Endothelial cell of umbilical vein (primary cell): ENCODE results near the gene PPP2R2D. TPM values are rescaled to one million over a fixed set of nuclear protein-coding genes. Genes with fewer than 3 reads are reported as not detected.
"Not testable (repeated sequence)": the region's sequence is repeated elsewhere in the genome, so short reads cannot be mapped to it uniquely, and the experiment has no call there.

Experiments
- BruUV-seq: library from RNA; stranded (reverse); fragments of 400-500 nt; replicated peaks from 2 replicates; lab custom pipeline; 2021; lab: Mats Ljungman, UMichigan
- CTCF ChIA-PET: fragments of 300-600, 350-600 bp; sonication (Branson Sonifier 250); formaldehyde crosslinking; loops from one replicate; lab custom pipeline; 2021; ENCODE audit warnings: antibody characterized with exemption, inconsistent platforms; lab: Charles Lee
- POLR2A ChIA-PET: fragments of 300-600, 350-600 bp; sonication (Branson Sonifier 250); formaldehyde crosslinking; loops from one replicate; lab custom pipeline; 2021; ENCODE audit warnings: antibody characterized with exemption, inconsistent platforms; lab: Charles Lee
- DNase-seq: peaks from one replicate; pipeline ENCODE4 v3.0.0-alpha.2; 2011; ENCODE audit warnings: low read depth, low spot score
- FAIRE-seq: peaks from 2 replicates; lab custom pipeline; 2011; peaks lifted over from hg19 to GRCh38; lab: Jason Lieb, UNC
- H2AFZ ChIP-seq: 2 replicates; pipeline ENCODE4 v1.6.0; 2012; ENCODE audit warnings: low read depth, low read length, control low read depth, inconsistent platforms
- H3K27ac ChIP-seq: 2 replicates; pipeline ENCODE4 v1.5.1; 2011; ENCODE audit warnings: low read depth, mild to moderate bottlenecking, control low read depth, low read length, moderate library complexity; ENCODE audit not compliant: insufficient read depth
- H3K27me3 ChIP-seq, 2 experiments: 2 replicates each; pipeline versions ENCODE4 v1.6.0 to v1.6.1; 2011; ENCODE audit warnings: low read length in 2 of 2, mixed read lengths in 1 of 2; ENCODE audit not compliant: control insufficient read depth in 2 of 2, insufficient read depth in 2 of 2
- H3K36me3 ChIP-seq, 2 experiments: 2 replicates in 1 of 2; 3 replicates in 1 of 2; pipeline ENCODE4 v1.5.1; 2011; ENCODE audit warnings: low read length in 2 of 2, mild to moderate bottlenecking in 1 of 2, moderate library complexity in 1 of 2; ENCODE audit not compliant: control insufficient read depth in 2 of 2, insufficient read depth in 2 of 2; ENCODE audit errors: extremely low read depth in 1 of 2
- H3K4me1 ChIP-seq: 3 replicates; pipeline ENCODE4 v1.5.1; 2011; ENCODE audit warnings: mild to moderate bottlenecking, low read length; ENCODE audit not compliant: control insufficient read depth, insufficient read depth; ENCODE audit errors: extremely low read depth
- H3K4me2 ChIP-seq: 2 replicates; pipeline ENCODE4 v1.6.1; 2011; ENCODE audit warnings: low read length, control low read depth, mixed read lengths; ENCODE audit not compliant: insufficient read depth
- H3K4me3 ChIP-seq, 3 experiments: fragments of 200-600 bp in 1 of 3; sonication (generic), shearing (Covaris generic) in 1 of 3; replicated peaks in 1 of 3; 2 replicates each; pipeline ENCODE4 v1.5.1; 2011 to 2016; ENCODE audit warnings: control low read depth in 3 of 3, low read length in 3 of 3, mild to moderate bottlenecking in 2 of 3, inconsistent platforms in 1 of 3, low read depth in 1 of 3, moderate library complexity in 1 of 3; ENCODE audit not compliant: insufficient read depth in 1 of 3
- H3K79me2 ChIP-seq: 2 replicates; pipeline ENCODE4 v1.6.0; 2012; ENCODE audit warnings: low read length, inconsistent platforms; ENCODE audit not compliant: control insufficient read depth, insufficient read depth
- H3K9ac ChIP-seq: replicated peaks from 2 replicates; pipeline ENCODE3; 2011; ENCODE audit warnings: low read length, control low read depth; ENCODE audit not compliant: insufficient read depth; ENCODE audit errors: extremely low read depth
- H3K9me1 ChIP-seq: replicated peaks from 3 replicates; pipeline ENCODE4 v1.6.0; 2011; ENCODE audit warnings: mild to moderate bottlenecking, low read length; ENCODE audit not compliant: control insufficient read depth, insufficient read depth; ENCODE audit errors: extremely low read depth
- H3K9me3 ChIP-seq: replicated peaks from 2 replicates; pipeline ENCODE4 v1.5.1; 2012; ENCODE audit warnings: low read length, inconsistent platforms; ENCODE audit not compliant: control insufficient read depth, insufficient read depth
- H4K20me1 ChIP-seq: replicated peaks from 2 replicates; pipeline ENCODE3; 2011; ENCODE audit warnings: mild to moderate bottlenecking, low read length; ENCODE audit not compliant: control insufficient read depth, insufficient read depth; ENCODE audit errors: extremely low read depth
- CTCF ChIP-seq, 2 donors: IDR thresholded peaks; 1 replicate in 1 of 2; 2 replicates in 1 of 2; pipeline ENCODE4 v1.5.1; 2011; ENCODE audit warnings: low read length in 2 of 2, mild to moderate bottlenecking in 2 of 2, moderate library complexity in 2 of 2, control low read depth in 1 of 2, inconsistent platforms in 1 of 2, low read depth in 1 of 2; ENCODE audit not compliant: insufficient read depth in 1 of 2; ENCODE audit errors: extremely low read depth in 1 of 2
- MYC ChIP-seq: IDR thresholded peaks from one replicate; pipeline ENCODE4 v1.6.1; 2011; ENCODE audit warnings: mild to moderate bottlenecking, low read depth, low read length
- POLR2A ChIP-seq: IDR thresholded peaks from 2 replicates; pipeline ENCODE4 v1.6.1; 2012; ENCODE audit warnings: low read depth, mild to moderate bottlenecking, control low read depth, low read length
- POLR2AphosphoS5 ChIP-seq: IDR thresholded peaks from 2 replicates; pipeline ENCODE4 v1.6.1; 2012; ENCODE audit warnings: low read depth, mild to moderate bottlenecking, control low read depth, low read length, moderate library complexity; ENCODE audit not compliant: insufficient read depth
- dilution Hi-C: fragments of 300-500 bp; cut with MboI; formaldehyde crosslinking; loops from one replicate; pipeline ENCODE4 v1.15.0; 2019; ENCODE audit warnings: low sequenced_read_pairs; ENCODE audit not compliant: extremely low pct_ligation_motif_present
- intact Hi-C: fragments of 100-400 bp; cut with micrococcal nuclease; formaldehyde crosslinking; loops from one replicate; pipeline ENCODE4 v1.10.0; 2022
- polyA plus RNA-seq, 4 experiments: library from polyadenylated mRNA; depleted of rRNA in 3 of 4; stranded (reverse) in 3 of 4; unstranded in 1 of 4; fragments of >200 nt; gene quantifications; 2 replicates each; pipeline versions ENCODE4 v1.2.1 to v1.2.3, GENCODE V29; 2011 to 2012; ENCODE audit warnings: missing spikeins in 1 of 4
- total RNA-seq: library from RNA; stranded (reverse); gene quantifications from 2 replicates; pipeline ENCODE4 v1.2.3, GENCODE V29; 2021

The PPP2R2D gene
- total and polyA plus RNA-seq, 2 donors (not counting 3 experiments of a cell fraction or from before 2014, with no cell fraction given), result 29.9 to 36.3 TPM

- H2AFZ ChIP-seq, H3K9ac ChIP-seq, POLR2A ChIA-PET, H3K79me2 ChIP-seq, H3K36me3 ChIP-seq, H3K9me1 ChIP-seq, H3K4me3 ChIP-seq, dilution Hi-C loops, intact Hi-C loops, H3K4me1 ChIP-seq, H3K9me3 ChIP-seq, FAIRE-seq, H3K27ac ChIP-seq, H4K20me1 ChIP-seq, H3K27me3 ChIP-seq, H3K4me2 ChIP-seq, DNase-seq, BruUV-seq: not testable (repeated sequence)
- CTCF ChIA-PET, result interaction anchor here (0.8 to 1.3 kb wide), 2 partner anchors 139 to 258 kb away, joined by 5 to 36 read pairs; no protein-coding TSS in a partner anchor
Measured at GRCh38 chr10:131883621-131884393, 17.0 kb upstream of the PPP2R2D start.

GRCh38 chr10:131885391-131886165, 15.2 kb upstream of the PPP2R2D start:
- no peaks in the 10 kb centered on the region for H3K4me1 ChIP-seq
- ChIA-PET POLR2A (no interaction called here), CTCF (interaction anchor here (0.5 to 6.3 kb wide), 24 partner anchors 10 to 702 kb away, joined by 3 to 384 read pairs (median 6); partner anchors contain the start of genes BNIP3 and PPP2R2D)
- no peaks in the 10 kb centered on the region for H3K27me3 ChIP-seq
- no peak overlapping the region for H3K27ac ChIP-seq
- DNase-seq, result peak; percentile 65
- no peaks in the 10 kb centered on the region for H3K9me1 ChIP-seq
- no peaks in the 10 kb centered on the region for H3K9me3 ChIP-seq
- no peak overlapping the region for H3K4me3 ChIP-seq
- dilution Hi-C loops, result no loop called here
- TF ChIP-seq POLR2A (no peak), CTCF (IDR thresholded peaks at IDR 0.05; ENCODE audit: extremely low read depth in 1 of 2, insufficient read depth in 1 of 2, low read depth in 1 of 2, low read length in 2 of 2) (peak; percentile 97 to 99), POLR2AphosphoS5 (no peak), MYC (no peak)
- H4K20me1 ChIP-seq, result no peaks in the 10 kb centered on the region
- H3K79me2 ChIP-seq, result no peaks in the 10 kb centered on the region
- H3K36me3 ChIP-seq, result no peaks in the 10 kb centered on the region
- H3K4me2 ChIP-seq, result no peak overlapping the region
- no TSS peak for BruUV-seq
- intact Hi-C loops, result loop anchor here (1.0 kb wide), 4 partner anchors 58 to 138 kb away; no protein-coding TSS in a partner anchor
- H3K9ac ChIP-seq, result no peak overlapping the region
- H2AFZ ChIP-seq, result no peak overlapping the region
- FAIRE-seq, result no peak
